SK-N-SH (cell line): ENCODE results near the gene PPEF2. TPM values are rescaled to one million over a fixed set of nuclear protein-coding genes. Genes with fewer than 3 reads are reported as not detected.
A peak's percentile ranks its signal among the peaks of the same experiment; 100 is the strongest.

ENCODE experiments used
- CTCF ChIA-PET: fragments of 300-600, 350-600 bp; formaldehyde crosslinking; extraction: SDS; loops from one replicate; lab custom pipeline; 2021; lab: Yijun Ruan, JAX
- POLR2A ChIA-PET: fragments of 350-600 bp; sonication (Branson Sonifier 250); formaldehyde crosslinking; extraction: SDS; loops from one replicate; lab custom pipeline; 2020; ENCODE audit warnings: antibody characterized with exemption, inconsistent platforms; lab: Yijun Ruan, JAX
- DNase-seq: peaks from one replicate; pipeline ENCODE4 v3.0.0; 2012
- H2AFZ ChIP-seq: fragments of 200-600 bp; sonication (generic); 2 replicates; pipeline ENCODE4 v1.8.1; 2016; ENCODE audit warnings: antibody characterized with exemption, mild to moderate bottlenecking, low read depth
- H3F3A ChIP-seq: fragments of 200-600 bp; sonication (generic); replicated peaks from 2 replicates; pipeline ENCODE3; 2016; ENCODE audit warnings: antibody characterized with exemption, mild to moderate bottlenecking; ENCODE audit not compliant: insufficient read depth
- H3K27ac ChIP-seq, 2 experiments: fragments of 200-500 bp in 1 of 2; fragments of 200-600 bp in 1 of 2; sonication (Bioruptor generic) in 1 of 2; sonication (generic), shearing (Covaris generic) in 1 of 2; 2 replicates each; pipeline versions ENCODE4 v1.5.1 to v1.6.1; 2014 to 2016; ENCODE audit warnings: low read depth in 2 of 2, inconsistent platforms in 1 of 2, low read length in 1 of 2, mild to moderate bottlenecking in 1 of 2, mixed read lengths in 1 of 2
- H3K27me3 ChIP-seq: fragments of 200-600 bp; sonication (generic), shearing (Covaris generic); 2 replicates; pipeline ENCODE4 v1.6.1; 2016; ENCODE audit warnings: mixed run types; ENCODE audit not compliant: insufficient read depth
- H3K36me3 ChIP-seq, 2 experiments: fragments of 200-500 bp in 1 of 2; fragments of 200-600 bp in 1 of 2; sonication (Bioruptor generic) in 1 of 2; sonication (generic) in 1 of 2; replicated peaks in 1 of 2; 2 replicates each; pipeline versions ENCODE3 to v1.5.1; 2014 to 2016; ENCODE audit warnings: low read length in 1 of 2, mild to moderate bottlenecking in 1 of 2; ENCODE audit not compliant: insufficient read depth in 2 of 2, control insufficient read depth in 1 of 2
- H3K4me1 ChIP-seq, 2 experiments: fragments of 200-500 bp in 1 of 2; fragments of 200-600 bp in 1 of 2; sonication (Bioruptor generic) in 1 of 2; sonication (generic), shearing (Covaris generic) in 1 of 2; 2 replicates each; pipeline versions ENCODE4 v1.5.1 to v1.6.1; 2014 to 2016; ENCODE audit warnings: low read depth in 1 of 2, low read length in 1 of 2, mixed run types in 1 of 2; ENCODE audit not compliant: insufficient read depth in 2 of 2, control insufficient read depth in 1 of 2
- H3K4me2 ChIP-seq: fragments of 200-600 bp; sonication (generic), shearing (Covaris generic); 2 replicates; pipeline ENCODE4 v1.6.1; 2017; ENCODE audit warnings: mixed run types
- H3K4me3 ChIP-seq, 2 experiments: fragments of 200-500 bp in 1 of 2; fragments of 200-600 bp in 1 of 2; sonication (Bioruptor generic) in 1 of 2; sonication (generic), shearing (Covaris generic) in 1 of 2; 2 replicates each; pipeline versions ENCODE4 v1.5.1 to v1.8.1; 2014 to 2016; ENCODE audit warnings: low read depth in 2 of 2, inconsistent platforms in 1 of 2, low read length in 1 of 2, mild to moderate bottlenecking in 1 of 2, mixed read lengths in 1 of 2, moderate library complexity in 1 of 2
- H3K79me2 ChIP-seq: fragments of 200-600 bp; sonication (generic); 2 replicates; pipeline ENCODE4 v1.8.1; 2017; ENCODE audit warnings: mild to moderate bottlenecking; ENCODE audit not compliant: insufficient read depth
- H3K9ac ChIP-seq: fragments of 200-600 bp; sonication (generic); 2 replicates; pipeline ENCODE4 v1.6.1; 2017; ENCODE audit warnings: mixed run types
- H3K9me2 ChIP-seq: fragments of 200-600 bp; sonication (generic); 2 replicates; pipeline ENCODE4 v1.6.1; 2017; ENCODE audit warnings: mixed run types
- H3K9me3 ChIP-seq: fragments of 200-600 bp; sonication (generic); 2 replicates; pipeline ENCODE4 v1.6.1; 2017; ENCODE audit warnings: mixed run types, mild to moderate bottlenecking, moderate library complexity
- H4K20me1 ChIP-seq: fragments of 200-600 bp; sonication (generic); 2 replicates; pipeline ENCODE4 v1.6.1; 2017; ENCODE audit warnings: mild to moderate bottlenecking, mixed run types; ENCODE audit not compliant: insufficient read depth
- CTCF ChIP-seq: fragments of 200-600 bp; sonication (generic); IDR thresholded peaks from 2 replicates; pipeline ENCODE4 v1.6.1; 2017; ENCODE audit warnings: antibody characterized with exemption, mild to moderate bottlenecking, moderate library complexity
- ELF1 ChIP-seq: IDR thresholded peaks from 2 replicates; pipeline ENCODE4 v1.4.0; 2012
- EP300 ChIP-seq, 2 experiments: IDR thresholded peaks; 2 replicates each; pipeline versions ENCODE4 v1.4.0 to v1.6.1; 2012; ENCODE audit warnings: borderline replicate concordance in 1 of 2, low read depth in 1 of 2, low read length in 1 of 2
- EZH2phosphoT487 ChIP-seq: fragments of 200-600 bp; sonication (generic); IDR thresholded peaks from 2 replicates; pipeline ENCODE4 v1.6.1; 2017; ENCODE audit warnings: low read depth, mixed run types, mild to moderate bottlenecking, antibody characterized with exemption, moderate library complexity, borderline replicate concordance
- FOSL2 ChIP-seq: IDR thresholded peaks from 2 replicates; pipeline ENCODE4 v1.4.0; 2012; ENCODE audit warnings: low read depth, mild to moderate bottlenecking, moderate library complexity, borderline replicate concordance
- FOXJ3 ChIP-seq: sonication (generic); formaldehyde crosslinking; IDR thresholded peaks from 2 replicates; pipeline ENCODE4 v1.5.1; 2020; ENCODE audit warnings: mild to moderate bottlenecking, missing genetic modification reagents
- FOXM1 ChIP-seq: IDR thresholded peaks from 2 replicates; pipeline ENCODE4 v1.4.0; 2012; ENCODE audit warnings: low read depth, mild to moderate bottlenecking
- IRF3 ChIP-seq: fragments of 150-350 bp; IDR thresholded peaks from 2 replicates; pipeline ENCODE4 v1.6.1; 2016; ENCODE audit warnings: mild to moderate bottlenecking, low read depth, low read length
- MAX ChIP-seq: IDR thresholded peaks from 2 replicates; pipeline ENCODE4 v1.4.0; 2012; ENCODE audit warnings: low read depth
- MXI1 ChIP-seq: IDR thresholded peaks from 2 replicates; pipeline ENCODE4 v1.6.1; 2012; ENCODE audit warnings: mild to moderate bottlenecking, low read depth, low read length, improper control_type of control experiment
- NRF1 ChIP-seq: IDR thresholded peaks from 2 replicates; pipeline ENCODE4 v1.6.1; 2012; ENCODE audit warnings: low read depth, mild to moderate bottlenecking, low read length
- RAD21 ChIP-seq: IDR thresholded peaks from 2 replicates; pipeline ENCODE4 v1.6.1; 2012; ENCODE audit warnings: mild to moderate bottlenecking, low read length
- REST ChIP-seq: IDR thresholded peaks from 2 replicates; pipeline ENCODE4 v1.6.1; 2012; ENCODE audit warnings: mild to moderate bottlenecking, low read depth, low read length, moderate library complexity
- RFX5 ChIP-seq: IDR thresholded peaks from 2 replicates; pipeline ENCODE4 v1.6.1; 2012; ENCODE audit warnings: mild to moderate bottlenecking, improper control_type of control experiment, low read length
- SIN3A ChIP-seq: IDR thresholded peaks from 2 replicates; pipeline ENCODE4 v1.6.1; 2012; ENCODE audit warnings: low read depth, mild to moderate bottlenecking, low read length, moderate library complexity, borderline replicate concordance
- SMC3 ChIP-seq: IDR thresholded peaks from 2 replicates; pipeline ENCODE4 v1.6.1; 2012; ENCODE audit warnings: low read depth, low read length, improper control_type of control experiment
- TCF12 ChIP-seq: IDR thresholded peaks from 2 replicates; pipeline ENCODE4 v1.4.0; 2012
- YY1 ChIP-seq: IDR thresholded peaks from 2 replicates; pipeline ENCODE4 v1.4.0; 2012; ENCODE audit warnings: low read depth, mild to moderate bottlenecking
- WGBS: methylation state at CpG from one replicate; pipeline ENCODE4 v1.1.6; 2017; ENCODE audit warnings: low lambda C conversion rate; 5-methylcytosine and 5-hydroxymethylcytosine counted together
- polyA plus RNA-seq, 3 experiments: library from polyadenylated mRNA; depleted of rRNA; stranded (reverse); fragments of >200 nt; gene quantifications; 2 replicates each; pipeline ENCODE4 v1.2.3, GENCODE V29; 2012

The PPEF2 gene
- polyA plus RNA-seq, 1 of the 3 experiments (the other 2 are of a cell fraction): not detected

- DNase-seq: peak; percentile 92
- ChIA-PET POLR2A (interaction anchor here (0.9 kb wide), 1 partner anchor 216 kb away, joined by 3 read pairs; no protein-coding TSS in a partner anchor), CTCF (interaction anchor here (1.1 kb wide), 1 partner anchor 24 kb away, joined by 6 read pairs; no protein-coding TSS in a partner anchor)
- no peak for TF ChIP-seq MAX
- TF ChIP-seq RAD21: no peak
- peak; percentile 50; the same call in 1 of the 2 replicates for TF ChIP-seq SIN3A
- peak; percentile 7; the same call in 1 of the 2 replicates for TF ChIP-seq NRF1
- no peak for TF ChIP-seq FOSL2
- TF ChIP-seq SMC3: 0 out of 2 replicates have a peak, but pooled peaks have one; percentile 4
- no peak for TF ChIP-seq EP300 (IDR thresholded peaks at IDR 0.05; ENCODE audit: borderline replicate concordance in 1 of 2, low read depth in 1 of 2, low read length in 1 of 2)
- peak; percentile 21; the same call in 1 of the 2 replicates for TF ChIP-seq MXI1
- TF ChIP-seq FOXM1: no peak
- TF ChIP-seq CTCF: peak; percentile 31; the same call in 1 of the 2 replicates
- Histone ChIP-seq H3K9ac (no peak within 1 kb of the TSS; the same call in 1 of the 2 replicates), H3K9me2 (no peaks in the 10 kb centered on the region), H3K27me3 (no peaks in the 10 kb centered on the region), H3K4me1 (no peaks in the 10 kb centered on the region; a peak in 1 of 4 replicates), H4K20me1 (no peaks in the 10 kb centered on the region), H3K36me3 (peaks cover 24 to 28% of the 10 kb centered on the region in 2 experiments), H3K4me2 (peak within 1 kb of the TSS; percentile 79), H3F3A (no peaks in the 10 kb centered on the region), H3K9me3 (no peaks in the 10 kb centered on the region), H3K4me3 (peak within 1 kb of the TSS; percentile 45 to 57), H3K27ac (no peak within 1 kb of the TSS), H3K79me2 (no peaks in the 10 kb centered on the region), H2AFZ (0 out of 2 replicates have a peak within 1 kb of the TSS, but pooled peaks have one; percentile 29)
- 16% methylated on average over 10 of the region's 66 CpGs for WGBS
These were observed 38.5 kb upstream of the PPEF2 start, which contains the start of gene NAAA for GRCh38 chr4:75940692-75941253. Gene NAAA, minus strand, starts transcription at chr4:75941013. Its CDS starts 64 bp downstream, at chr4:75940949.

GRCh38 chr4:75939890-75940691 lies 37.8 kb upstream of the PPEF2 start:
- H2AFZ ChIP-seq: 0 out of 2 replicates have a peak overlapping the region, but pooled peaks have one; percentile 29
- no peak overlapping the region; the same call in 1 of the 2 replicates for H3K9ac ChIP-seq
- no peak overlapping the region for H3K27ac ChIP-seq
- H4K20me1 ChIP-seq: no peaks in the 10 kb centered on the region
- DNase-seq: peak; percentile 58
- ChIA-PET CTCF (interaction anchor here (1.0 to 1.1 kb wide), 2 partner anchors 23 to 56 kb away, joined by 3 to 6 read pairs; no protein-coding TSS in a partner anchor), POLR2A (interaction anchor here (0.9 kb wide), 1 partner anchor 215 kb away, joined by 3 read pairs; no protein-coding TSS in a partner anchor)
- H3K4me2 ChIP-seq: peak overlapping the region; percentile 79
- 49% methylated on average over 39 of the region's 67 CpGs for WGBS
- no peaks in the 10 kb centered on the region for H3K79me2 ChIP-seq
- no peaks in the 10 kb centered on the region for H3K9me3 ChIP-seq
- TF ChIP-seq FOXM1 (no peak), ELF1 (no peak), RFX5 (no peak), REST (no peak), IRF3 (no peak), YY1 (no peak), FOXJ3 (CRISPR knock-in tag) (no peak), TCF12 (no peak), EZH2phosphoT487 (no peak)
- H3F3A ChIP-seq: no peaks in the 10 kb centered on the region
- peaks cover 21 to 26% of the 10 kb centered on the region in 2 experiments for H3K36me3 ChIP-seq
- no peaks in the 10 kb centered on the region; a peak in 1 of 4 replicates for H3K4me1 ChIP-seq
- no peaks in the 10 kb centered on the region for H3K9me2 ChIP-seq
- no peaks in the 10 kb centered on the region for H3K27me3 ChIP-seq
- H3K4me3 ChIP-seq: peak overlapping the region; percentile 45 to 57
